GM23248 (cell line): ENCODE data around the gene GDAP1L1. TPM values are rescaled to one million over a fixed set of nuclear protein-coding genes. Genes with fewer than 3 reads are reported as not detected.
"Not testable (repeated sequence)": the region's sequence is repeated elsewhere in the genome, so short reads cannot be mapped to it uniquely, and the experiment has no call there.

Experiments
- DNase-seq: peaks from one replicate; pipeline ENCODE4 v3.0.0-alpha.2; 2015
- H2AFZ ChIP-seq: fragments of 200-600 bp; sonication (generic); 2 replicates; pipeline ENCODE4 v1.6.1; 2016; ENCODE audit warnings: antibody characterized with exemption
- H3F3A ChIP-seq: fragments of 200-600 bp; sonication (generic); 2 replicates; pipeline ENCODE4 v1.6.1; 2016; ENCODE audit warnings: mild to moderate bottlenecking, antibody characterized with exemption, mixed run types; ENCODE audit not compliant: insufficient read depth
- H3K27ac ChIP-seq: fragments of 200-600 bp; sonication (generic); 2 replicates; pipeline ENCODE4 v1.5.1; 2016; ENCODE audit warnings: mild to moderate bottlenecking
- H3K27me3 ChIP-seq: fragments of 200-600 bp; sonication (generic); replicated peaks from 2 replicates; pipeline ENCODE4 v1.6.1; 2016; ENCODE audit warnings: mild to moderate bottlenecking; ENCODE audit not compliant: insufficient read depth
- H3K36me3 ChIP-seq: fragments of 200-600 bp; sonication (generic); 2 replicates; pipeline ENCODE4 v1.6.1; 2016; ENCODE audit warnings: low read depth, mild to moderate bottlenecking
- H3K4me1 ChIP-seq: fragments of 200-600 bp; sonication (generic); 2 replicates; pipeline ENCODE4 v1.6.1; 2016; ENCODE audit warnings: mild to moderate bottlenecking; ENCODE audit not compliant: insufficient read depth
- H3K4me2 ChIP-seq: fragments of 200-600 bp; sonication (generic); one replicate; pipeline ENCODE4 v1.6.1; 2016; ENCODE audit warnings: mild to moderate bottlenecking; ENCODE audit not compliant: unreplicated experiment
- H3K4me3 ChIP-seq: fragments of 200-600 bp; sonication (generic); 2 replicates; pipeline ENCODE4 v1.5.1; 2016; ENCODE audit warnings: mild to moderate bottlenecking
- H3K79me2 ChIP-seq: fragments of 200-600 bp; sonication (generic); 2 replicates; pipeline ENCODE4 v1.6.1; 2016; ENCODE audit warnings: mild to moderate bottlenecking; ENCODE audit not compliant: insufficient read depth
- H3K9ac ChIP-seq: fragments of 200-600 bp; sonication (generic); 2 replicates; pipeline ENCODE4 v1.6.1; 2016; ENCODE audit warnings: mild to moderate bottlenecking
- H3K9me2 ChIP-seq: fragments of 200-600 bp; sonication (generic); 2 replicates; pipeline ENCODE4 v1.6.1; 2016; ENCODE audit warnings: mixed run types, mild to moderate bottlenecking, moderate library complexity; ENCODE audit not compliant: insufficient read depth
- H3K9me3 ChIP-seq: fragments of 200-600 bp; sonication (generic); one replicate; pipeline ENCODE4 v1.6.1; 2017; ENCODE audit warnings: low read depth
- H4K20me1 ChIP-seq: fragments of 200-600 bp; sonication (generic); 2 replicates; pipeline ENCODE4 v1.6.0; 2016; ENCODE audit not compliant: insufficient read depth
- EZH2 ChIP-seq: fragments of 200-600 bp; sonication (generic); IDR thresholded peaks from 2 replicates; pipeline ENCODE4 v1.6.1; 2018; ENCODE audit warnings: antibody characterized with exemption, mild to moderate bottlenecking; ENCODE audit not compliant: insufficient read depth, poor library complexity, severe bottlenecking
- EZH2phosphoT487 ChIP-seq: fragments of 200-600 bp; sonication (generic); IDR thresholded peaks from 2 replicates; pipeline ENCODE4 v1.6.1; 2018; ENCODE audit warnings: antibody characterized with exemption, moderate library complexity, mild to moderate bottlenecking, low read depth; ENCODE audit not compliant: insufficient read depth
- WGBS, 2 experiments: methylation state at CpG; one replicate each; pipeline ENCODE4 v1.1.6; 2015 to 2017; ENCODE audit warnings: low lambda C conversion rate in 2 of 2, low coverage in 1 of 2; ENCODE audit errors: missing lambda C conversion rate in 2 of 2; 5-methylcytosine and 5-hydroxymethylcytosine counted together
- in situ Hi-C: fragments of 300-500 bp; cut with MboI; formaldehyde crosslinking; loops from 2 replicates; pipeline ENCODE4 v1.15.0; 2020
- polyA plus RNA-seq: library from polyadenylated mRNA; unstranded; fragments of >200 nt; fragmentation: Nextera tagmentation; extraction: Ambion mirVana; gene quantifications from 2 replicates; pipeline ENCODE4 v1.2.1, GENCODE V29; 2016
- total RNA-seq: library from RNA; depleted of rRNA; stranded (reverse); fragments of >200 nt; shearing (Covaris generic); gene quantifications from 2 replicates; pipeline ENCODE4 v1.2.3, GENCODE V29; 2014

The GDAP1L1 gene
- total and polyA plus RNA-seq, 2 experiments from 2014 or later: not detected

GRCh38 chr20:44233436-44234016, 13.6 kb upstream of the GDAP1L1 start:
- Histone ChIP-seq H4K20me1 (no peaks in the 10 kb centered on the region), H3K9me3 (no peaks in the 10 kb centered on the region), H3K79me2 (no peaks in the 10 kb centered on the region), H3K9ac (no peak overlapping the region), H3K4me3 (no peak overlapping the region), H3K4me1 (no peaks in the 10 kb centered on the region), H3K27ac (no peak overlapping the region), H2AFZ (no peak overlapping the region), H3K27me3 (no peaks in the 10 kb centered on the region), H3K36me3 (no peaks in the 10 kb centered on the region), H3K9me2 (no peaks in the 10 kb centered on the region), H3K4me2 (no peak overlapping the region), H3F3A (no peaks in the 10 kb centered on the region)
- 68 to 76% methylated on average over 6 of the region's 6 CpGs for WGBS, 2 experiments
- TF ChIP-seq EZH2phosphoT487 (no peak), EZH2 (no peak)
- in situ Hi-C loops: no loop called here
- no peak for DNase-seq

- no peaks in the 10 kb centered on the region for H3F3A ChIP-seq
- no peaks in the 10 kb centered on the region for H4K20me1 ChIP-seq
- H3K9ac ChIP-seq: no peak overlapping the region
- H3K27me3 ChIP-seq: 0 out of 2 replicates have a peak, but pooled peaks cover 4% of the 10 kb centered on the region
- no peak for DNase-seq
- no peaks in the 10 kb centered on the region for H3K4me1 ChIP-seq
- H3K27ac ChIP-seq: no peak overlapping the region
- H3K79me2 ChIP-seq: no peaks in the 10 kb centered on the region
- H3K4me2 ChIP-seq: no peak overlapping the region
- 74 to 76% methylated on average over 13 to 14 of the region's 14 CpGs for WGBS, 2 experiments
- in situ Hi-C loops: no loop called here
- no peaks in the 10 kb centered on the region for H3K9me3 ChIP-seq
- no peaks in the 10 kb centered on the region for H3K36me3 ChIP-seq
- H2AFZ ChIP-seq: no peak overlapping the region
- TF ChIP-seq EZH2: no peak
- no peak overlapping the region for H3K4me3 ChIP-seq
- H3K9me2 ChIP-seq: no peaks in the 10 kb centered on the region
Observed at GRCh38 chr20:44234566-44235317, 12.4 kb upstream of the GDAP1L1 start.

DNA sequence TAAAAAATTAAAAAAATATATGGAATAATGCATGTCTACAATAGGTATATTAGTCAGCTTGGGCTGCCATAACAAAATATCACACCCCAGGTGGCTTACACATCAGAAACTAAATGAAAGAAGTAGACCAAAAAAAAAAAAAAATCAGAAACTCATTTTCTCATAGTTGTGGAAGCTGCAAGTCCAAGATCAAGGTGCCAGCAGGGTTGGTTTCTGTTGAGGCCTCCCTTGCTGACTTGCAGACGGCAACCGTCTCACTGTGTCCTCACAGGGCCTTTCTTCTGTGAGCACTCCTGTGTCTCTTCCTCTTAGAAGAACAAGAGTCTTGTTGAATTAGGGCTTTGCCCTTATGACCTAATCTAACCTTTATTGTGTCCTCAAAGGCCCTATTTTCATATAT, 11.4 kb upstream of the GDAP1L1 start:
- in situ Hi-C loops: no loop called here

GRCh38 chr20:44236840-44237239, 10.3 kb upstream of the GDAP1L1 start:
- H3K79me2 ChIP-seq, H3F3A ChIP-seq, in situ Hi-C loops, H3K4me2 ChIP-seq, H3K9me3 ChIP-seq, H3K36me3 ChIP-seq, H3K9ac ChIP-seq, H4K20me1 ChIP-seq, H3K4me1 ChIP-seq, H3K27ac ChIP-seq, H3K9me2 ChIP-seq, H2AFZ ChIP-seq, DNase-seq, H3K27me3 ChIP-seq, H3K4me3 ChIP-seq: not testable (repeated sequence)
- 19 to 27% methylated on average over 2 of the region's 2 CpGs for WGBS, 2 experiments

More for the DNA sequence above, 11.4 kb upstream of the GDAP1L1 start:
- Histone ChIP-seq H3K4me2 (no peak overlapping the region), H3K36me3 (no peaks in the 10 kb centered on the region), H3K9ac (no peak overlapping the region), H4K20me1 (no peaks in the 10 kb centered on the region), H3K4me3 (no peak overlapping the region), H2AFZ (no peak overlapping the region), H3K79me2 (no peaks in the 10 kb centered on the region), H3K4me1 (no peaks in the 10 kb centered on the region), H3K27ac (no peak overlapping the region), H3K27me3 (0 out of 2 replicates have a peak, but pooled peaks cover 4% of the 10 kb centered on the region), H3K9me3 (no peaks in the 10 kb centered on the region), H3F3A (no peaks in the 10 kb centered on the region), H3K9me2 (no peaks in the 10 kb centered on the region)
- DNase-seq: no peak
- TF ChIP-seq EZH2phosphoT487 (no peak), EZH2 (no peak)
- WGBS, 2 experiments: 96 to 100% methylated on average over 2 of the region's 2 CpGs

- H4K20me1 ChIP-seq: no peaks in the 10 kb centered on the region
- no peaks in the 10 kb centered on the region for H3K9me2 ChIP-seq
- no peaks in the 10 kb centered on the region for H3K79me2 ChIP-seq
- H3F3A ChIP-seq: no peaks in the 10 kb centered on the region
- H3K9ac ChIP-seq: no peak overlapping the region
- TF ChIP-seq EZH2phosphoT487 (no peak), EZH2 (no peak)
- no peak for DNase-seq
- H3K9me3 ChIP-seq: no peaks in the 10 kb centered on the region
- H3K4me3 ChIP-seq: no peak overlapping the region
- H3K36me3 ChIP-seq: no peaks in the 10 kb centered on the region
- peaks cover 10% of the 10 kb centered on the region for H3K27me3 ChIP-seq
- in situ Hi-C loops: no loop called here
- H3K27ac ChIP-seq: no peak overlapping the region
- 72 to 73% methylated on average over 2 of the region's 2 CpGs for WGBS, 2 experiments
- no peak overlapping the region for H3K4me2 ChIP-seq
- H2AFZ ChIP-seq: no peak overlapping the region
- H3K4me1 ChIP-seq: no peaks in the 10 kb centered on the region
Observed at GRCh38 chr20:44241796-44242195, 5.3 kb upstream of the GDAP1L1 start.
